Keratinocyte (primary cell): ENCODE data around the gene GALNT2. TPM values are rescaled to one million over a fixed set of nuclear protein-coding genes. Genes with fewer than 3 reads are reported as not detected.
A peak's percentile ranks its signal among the peaks of the same experiment; 100 is the strongest.

ENCODE experiments used
- DNase-seq: peaks from one replicate; pipeline ENCODE4 v3.0.0-alpha.2; 2011; ENCODE audit warnings: low read depth, missing footprints, low spot score
- FAIRE-seq: peaks from 2 replicates; lab custom pipeline; 2011; peaks lifted over from hg19 to GRCh38; lab: Jason Lieb, UNC
- H2AFZ ChIP-seq: 2 replicates; pipeline ENCODE4 v1.6.0; 2012; ENCODE audit warnings: low read length, control low read depth, inconsistent platforms; ENCODE audit not compliant: control insufficient read depth
- H3K27ac ChIP-seq: 2 replicates; pipeline ENCODE4 v1.5.1; 2011; ENCODE audit warnings: low read length; ENCODE audit not compliant: control insufficient read depth, insufficient read depth
- H3K27me3 ChIP-seq: 3 replicates; pipeline ENCODE4 v1.6.0; 2011; ENCODE audit warnings: low read length; ENCODE audit not compliant: control insufficient read depth, insufficient read depth; ENCODE audit errors: extremely low read depth
- H3K36me3 ChIP-seq, 2 experiments: 2 replicates in 1 of 2; 3 replicates in 1 of 2; pipeline ENCODE4 v1.5.1; 2011; ENCODE audit warnings: low read length in 2 of 2, mild to moderate bottlenecking in 1 of 2; ENCODE audit not compliant: control insufficient read depth in 2 of 2, insufficient read depth in 2 of 2; ENCODE audit errors: extremely low read depth in 1 of 2
- H3K4me1 ChIP-seq: 3 replicates; pipeline ENCODE4 v1.5.1; 2011; ENCODE audit warnings: low read length; ENCODE audit not compliant: control insufficient read depth, insufficient read depth; ENCODE audit errors: extremely low read depth
- H3K4me2 ChIP-seq: 3 replicates; pipeline ENCODE4 v1.6.0; 2011; ENCODE audit warnings: low read depth, low read length; ENCODE audit not compliant: control insufficient read depth, insufficient read depth; ENCODE audit errors: extremely low read depth
- H3K4me3 ChIP-seq, 3 experiments: fragments of 200-600 bp in 1 of 3; sonication (generic) in 1 of 3; 2 replicates in 2 of 3; 3 replicates in 1 of 3; pipeline ENCODE4 v1.5.1; 2011 to 2016; ENCODE audit warnings: low read length in 3 of 3, mild to moderate bottlenecking in 3 of 3, control low read depth in 2 of 3, inconsistent platforms in 1 of 3, low read depth in 1 of 3, mixed read lengths in 1 of 3, mixed run types in 1 of 3, moderate library complexity in 1 of 3; ENCODE audit not compliant: control insufficient read depth in 2 of 3, insufficient read depth in 2 of 3; ENCODE audit errors: extremely low read depth in 1 of 3
- H3K79me2 ChIP-seq: 2 replicates; pipeline ENCODE4 v1.6.0; 2012; ENCODE audit warnings: low read length; ENCODE audit not compliant: control insufficient read depth, insufficient read depth
- H3K9ac ChIP-seq: 3 replicates; pipeline ENCODE4 v1.6.0; 2011; ENCODE audit warnings: low read length; ENCODE audit not compliant: control insufficient read depth, insufficient read depth; ENCODE audit errors: extremely low read depth
- H3K9me1 ChIP-seq: 3 replicates; pipeline ENCODE4 v1.6.0; 2011; ENCODE audit warnings: low read length; ENCODE audit not compliant: control insufficient read depth, insufficient read depth; ENCODE audit errors: extremely low read depth
- H3K9me3 ChIP-seq: 2 replicates; pipeline ENCODE4 v1.5.1; 2012; ENCODE audit warnings: low read depth, low read length; ENCODE audit not compliant: control insufficient read depth
- H4K20me1 ChIP-seq: 3 replicates; pipeline ENCODE4 v1.6.0; 2011; ENCODE audit warnings: low read length; ENCODE audit not compliant: control insufficient read depth, insufficient read depth; ENCODE audit errors: extremely low read depth
- CTCF ChIP-seq, 3 experiments: IDR thresholded peaks in 1 of 3; conservative IDR thresholded peaks in 1 of 3; optimal IDR thresholded peaks in 1 of 3; 2 replicates in 2 of 3; 3 replicates in 1 of 3; pipeline versions ENCODE3 to v1.5.1; 2011; ENCODE audit warnings: low read length in 3 of 3, mild to moderate bottlenecking in 3 of 3, moderate library complexity in 2 of 3, control low read depth in 1 of 3, inconsistent platforms in 1 of 3; ENCODE audit not compliant: insufficient read depth in 2 of 3; ENCODE audit errors: extremely low read depth in 1 of 3
- EZH2 ChIP-seq: IDR thresholded peaks from one replicate; pipeline ENCODE4 v1.6.1; 2012; ENCODE audit warnings: inconsistent platforms, mild to moderate bottlenecking, low read length, moderate library complexity
- dilution Hi-C: fragments of 300-500 bp; cut with MboI; formaldehyde crosslinking; loops from one replicate; pipeline ENCODE4 v1.7.0; 2020; ENCODE audit warnings: low sequenced_read_pairs; ENCODE audit not compliant: extremely low pct_ligation_motif_present
- polyA plus RNA-seq, 5 experiments: library from polyadenylated mRNA; depleted of rRNA in 3 of 5; stranded (reverse) in 3 of 5; stranded (forward) in 1 of 5; unstranded in 1 of 5; fragments of >200 nt; gene quantifications; 1 replicate in 1 of 5; 2 replicates in 3 of 5; 3 replicates in 1 of 5; pipeline versions ENCODE4 v1.2.1 to v1.2.3, GENCODE V29; 2011 to 2012; ENCODE audit warnings: missing spikeins in 2 of 5, low read depth in 1 of 5, low replicate concordance in 1 of 5

GALNT2 gene
- polyA plus RNA-seq, 1 donor (not counting 4 experiments of a cell fraction or from before 2014, with no cell fraction given): 61.7 TPM

GRCh38 chr1:230291731-230292620 lies 224.9 kb downstream of the GALNT2 start:
- no peaks in the 10 kb centered on the region for H3K9me1 ChIP-seq
- no peaks in the 10 kb centered on the region for H3K79me2 ChIP-seq
- no peak overlapping the region for H2AFZ ChIP-seq
- H3K27ac ChIP-seq: no peak overlapping the region
- H3K36me3 ChIP-seq: no peaks in the 10 kb centered on the region
- no peak for FAIRE-seq
- no peak overlapping the region for H3K4me3 ChIP-seq
- peaks cover 10% of the 10 kb centered on the region for H3K27me3 ChIP-seq
- no peaks in the 10 kb centered on the region for H4K20me1 ChIP-seq
- H3K4me1 ChIP-seq: no peaks in the 10 kb centered on the region
- no peak for DNase-seq
- TF ChIP-seq CTCF (optimal IDR thresholded peaks at IDR 0.05 in 1 of 3, IDR thresholded peaks at IDR 0.05 in 1 of 3, conservative IDR thresholded peaks at IDR 0.05 in 1 of 3; ENCODE audit: extremely low read depth in 1 of 3, insufficient read depth in 2 of 3, low read length in 3 of 3) (no peak), EZH2 (no peak)
- no peaks in the 10 kb centered on the region for H3K9me3 ChIP-seq
- dilution Hi-C loops: no loop called here
- no peak overlapping the region for H3K4me2 ChIP-seq
- H3K9ac ChIP-seq: no peak overlapping the region

GRCh38 chr1:230292689-230293389 lies 225.8 kb downstream of the GALNT2 start:
- Histone ChIP-seq H4K20me1 (no peaks in the 10 kb centered on the region), H3K79me2 (no peaks in the 10 kb centered on the region), H3K27me3 (peaks cover 10% of the 10 kb centered on the region), H3K9ac (no peak overlapping the region), H3K36me3 (no peaks in the 10 kb centered on the region), H3K4me3 (no peak overlapping the region), H3K4me1 (no peaks in the 10 kb centered on the region), H3K9me1 (no peaks in the 10 kb centered on the region), H3K4me2 (no peak overlapping the region), H3K27ac (no peak overlapping the region), H3K9me3 (no peaks in the 10 kb centered on the region), H2AFZ (no peak overlapping the region)
- no peak for DNase-seq
- dilution Hi-C loops: no loop called here
- no peak for FAIRE-seq
- TF ChIP-seq CTCF (optimal IDR thresholded peaks at IDR 0.05 in 1 of 3, IDR thresholded peaks at IDR 0.05 in 1 of 3, conservative IDR thresholded peaks at IDR 0.05 in 1 of 3; ENCODE audit: extremely low read depth in 1 of 3, insufficient read depth in 2 of 3, low read length in 3 of 3) (peak in 2 of 3 experiments; percentile 17 to 19), EZH2 (no peak)
